ENCODE data around the gene ATP1A1. TPM values are rescaled to one million over a fixed set of nuclear protein-coding genes. Genes with fewer than 3 reads are reported as not detected.

ATP1A1 gene
- total and polyA plus RNA-seq, 2 experiments from 2014 or later: 117 to 202 TPM

- no peak for TF ChIP-seq REST (IDR thresholded peaks at IDR 0.05; ENCODE audit: unreplicated experiment)
Measured at GRCh38 chr1:116350097-116350645, 22.9 kb upstream of the ATP1A1 start (continued).

GRCh38 chr1:116351914-116352313 lies 21.1 kb upstream of the ATP1A1 start:
- H3K4me1 ChIP-seq (ENCODE audit: insufficient read depth): peaks cover 19% of the 10 kb centered on the region; the same call in 1 of the 2 replicates
- H3K27me3 Mint-ChIP-seq (ENCODE audit: insufficient read depth, low read depth, poor library complexity): no peaks in the 10 kb centered on the region
- H3K36me3 Mint-ChIP-seq (ENCODE audit: low read depth): no peaks in the 10 kb centered on the region
- peaks cover 18% of the 10 kb centered on the region for H3K4me1 Mint-ChIP-seq
- no peak overlapping the region for H3K4me3 Mint-ChIP-seq
- no peaks in the 10 kb centered on the region for H3K9me2 ChIP-seq (ENCODE audit: insufficient read depth)
- no peaks in the 10 kb centered on the region for H3K79me2 ChIP-seq (replicated peaks; ENCODE audit: insufficient read depth)
- H2AFZ ChIP-seq: no peak overlapping the region
- no peaks in the 10 kb centered on the region for H3K27me3 ChIP-seq (ENCODE audit: insufficient read depth)
- H3K27ac Mint-ChIP-seq: no peak overlapping the region
- no peaks in the 10 kb centered on the region for H3K36me3 ChIP-seq (ENCODE audit: insufficient read depth)
- H3K27ac ChIP-seq (ENCODE audit: low read depth): no peak overlapping the region
- H4K20me1 ChIP-seq (replicated peaks; ENCODE audit: insufficient read depth): no peaks in the 10 kb centered on the region
- DNase-seq (ENCODE audit: low spot score) (no peak), ATAC-seq (no peak)
- H3K4me2 ChIP-seq: no peak overlapping the region
- H3K9me3 Mint-ChIP-seq: no peaks in the 10 kb centered on the region; the same call in 2 of the 3 replicates
- H3K4me3 ChIP-seq: no peak overlapping the region
- no peaks in the 10 kb centered on the region for H3F3A ChIP-seq (replicated peaks; ENCODE audit: low read depth)
- TF ChIP-seq REST (IDR thresholded peaks at IDR 0.05; ENCODE audit: unreplicated experiment) (no peak), ZNF114 (CRISPR knock-in tag; IDR thresholded peaks at IDR 0.05) (no peak), CREB1 (CRISPR knock-in tag; IDR thresholded peaks at IDR 0.05; ENCODE audit: low read depth) (no peak), EZH2phosphoT487 (IDR thresholded peaks at IDR 0.05; ENCODE audit: unreplicated experiment) (no peak), CTCF (conservative IDR thresholded peaks at IDR 0.05; ENCODE audit: low read depth in 2 of 2) (no peak), JUNB (IDR thresholded peaks at IDR 0.05; ENCODE audit: unreplicated experiment) (no peak), ZNF462 (CRISPR knock-in tag; IDR thresholded peaks at IDR 0.05) (no peak), ZNF331 (CRISPR knock-in tag; IDR thresholded peaks at IDR 0.05; ENCODE audit: low read depth) (no peak)
